Stimulated activated CD4-positive, alpha-beta T cell treated with anti-CD3 and anti-CD28 coated beads, Interleukin-1b, Interleukin-23, amount 100 ng/mL, for 1 hour (primary cell): ENCODE results near the gene ACP7.

ENCODE experiments used
- DNase-seq, 2 donors: peaks; one replicate each; pipeline ENCODE4 v3.0.0-alpha.2; 2020; ENCODE audit warnings: low read depth in 2 of 2

The ACP7 gene

DNA sequence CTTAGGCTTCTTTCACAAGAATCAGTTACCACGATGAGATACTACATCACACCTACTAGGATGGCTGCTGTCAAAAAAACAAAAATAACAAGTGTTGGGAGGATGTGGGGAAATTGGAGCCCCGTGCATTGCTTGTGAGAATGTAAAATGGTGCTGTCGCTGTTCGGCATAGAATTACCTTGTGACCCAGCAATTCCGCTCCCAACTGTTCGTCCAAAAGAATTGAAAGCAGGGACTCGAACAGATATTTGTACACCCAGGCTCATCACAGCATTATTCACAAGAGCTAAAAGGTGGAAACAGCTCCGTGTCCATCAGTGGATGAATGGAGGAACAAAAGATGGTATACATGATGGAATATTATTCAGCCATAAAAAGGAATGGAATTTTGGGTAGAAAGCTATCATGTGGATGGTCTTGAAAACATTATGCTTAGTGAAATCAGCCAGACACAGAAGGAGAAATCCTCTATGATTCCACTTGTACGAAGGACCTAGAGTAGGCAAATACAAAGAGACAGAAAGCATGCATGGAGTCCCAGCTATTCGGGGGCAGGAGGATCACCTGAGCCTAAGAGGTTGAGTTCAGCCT, 64.9 kb downstream of the ACP7 start:
- DNase-seq = no peak

DNA sequence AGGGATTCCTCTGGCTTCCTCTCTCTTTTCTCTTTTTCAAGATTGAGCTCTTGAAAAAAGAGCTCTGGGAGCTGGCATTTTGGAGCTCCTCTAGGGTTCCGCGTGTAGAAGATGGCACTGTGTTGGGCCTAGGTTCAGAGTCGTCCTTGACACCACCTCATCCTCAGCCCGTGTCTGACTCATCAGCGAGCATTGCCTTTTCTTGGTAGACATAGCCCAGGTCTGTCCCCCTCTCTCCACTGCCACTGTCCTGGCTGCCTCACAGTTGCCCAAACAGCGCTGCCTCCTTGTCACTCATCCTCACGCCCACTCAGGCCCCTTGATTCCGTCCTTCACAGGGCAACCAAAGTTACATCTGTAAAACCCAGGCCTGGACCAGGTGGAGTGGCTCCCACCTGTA, 66.1 kb downstream of the ACP7 start:
- DNase-seq = no peak

DNA sequence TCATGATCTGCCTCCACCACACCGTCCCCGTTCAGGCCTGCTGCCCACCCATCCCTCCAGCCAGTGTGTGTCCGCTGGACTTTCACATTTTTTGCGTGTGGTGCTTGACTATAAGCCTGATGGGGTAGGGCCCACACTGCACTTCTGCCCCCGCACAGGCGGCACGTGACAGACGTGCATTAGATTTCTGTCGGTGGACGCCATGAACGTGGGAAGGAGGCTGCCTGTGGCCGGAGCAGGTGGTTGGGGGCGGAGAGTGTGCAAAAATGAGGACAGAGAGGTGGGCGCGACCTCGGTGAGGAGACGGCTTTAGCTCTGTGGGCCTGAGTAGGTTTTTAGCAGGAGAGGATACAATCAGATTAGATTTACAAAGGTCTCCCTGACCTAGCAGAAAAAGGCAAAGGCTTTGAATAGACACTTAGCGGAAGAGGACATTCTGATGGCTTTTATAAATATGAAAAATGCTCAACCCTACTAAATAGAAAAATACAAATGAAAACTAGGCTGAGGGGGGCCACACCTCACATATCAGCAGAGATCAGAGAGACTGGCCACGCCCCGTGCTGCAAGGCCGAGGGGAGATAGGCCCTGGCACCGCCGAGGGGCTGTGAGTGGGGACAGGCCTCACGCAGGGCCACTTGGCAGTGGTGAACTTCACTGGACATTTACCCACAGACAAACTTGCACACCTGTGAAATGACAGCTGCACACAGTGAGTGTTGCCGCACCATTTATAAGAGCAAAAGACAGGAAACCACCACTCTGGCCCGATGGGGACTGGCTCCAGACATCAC, 66.8 kb downstream of the ACP7 start:
- DNase-seq = no peak

DNA sequence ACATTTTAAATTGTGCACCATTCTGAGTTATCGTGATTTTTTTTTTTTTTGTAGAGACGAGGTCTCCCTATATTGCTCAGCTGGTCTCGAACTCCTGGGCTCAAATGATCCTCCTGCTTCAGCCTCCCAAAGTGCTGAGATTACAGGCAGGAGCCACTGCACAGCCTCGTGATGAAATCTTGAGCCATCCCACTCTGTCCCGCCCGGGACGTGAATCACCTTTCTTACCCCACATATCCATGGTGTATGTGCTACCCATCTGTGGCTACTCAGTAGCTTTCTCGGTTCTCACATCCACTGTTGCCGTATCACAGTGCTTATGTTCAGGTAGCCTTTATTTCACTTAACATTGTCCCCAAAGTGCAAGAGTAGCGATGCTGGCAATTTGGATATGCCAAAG, 67.9 kb downstream of the ACP7 start:
- DNase-seq = no peak

DNA sequence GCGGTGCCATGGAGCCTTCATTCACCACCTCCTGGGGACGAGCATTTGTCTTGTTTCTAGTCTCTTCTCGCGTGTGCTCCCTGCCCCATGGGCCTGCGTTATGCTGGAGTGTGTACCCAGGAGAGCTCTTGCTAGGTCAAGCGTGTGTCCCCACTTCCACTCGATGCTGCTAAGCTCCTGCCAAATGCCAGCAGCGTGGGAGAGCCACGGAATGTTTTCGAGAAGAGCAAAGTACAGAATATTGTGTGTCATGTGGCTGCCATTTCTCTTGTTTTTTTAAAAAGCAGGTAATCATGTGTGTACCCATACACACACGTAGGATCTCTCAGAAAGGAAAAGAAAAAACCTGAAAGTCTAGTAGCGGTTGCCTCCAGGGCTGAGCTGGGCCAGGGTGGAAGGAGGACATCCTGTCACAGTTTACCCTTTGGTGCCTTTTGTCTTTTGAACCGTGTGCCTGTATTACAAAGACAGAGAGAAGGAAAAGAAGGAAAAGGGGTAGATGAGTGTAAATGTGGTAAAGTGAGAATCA, 70.0 kb downstream of the ACP7 start:
- no peak for DNase-seq

DNA sequence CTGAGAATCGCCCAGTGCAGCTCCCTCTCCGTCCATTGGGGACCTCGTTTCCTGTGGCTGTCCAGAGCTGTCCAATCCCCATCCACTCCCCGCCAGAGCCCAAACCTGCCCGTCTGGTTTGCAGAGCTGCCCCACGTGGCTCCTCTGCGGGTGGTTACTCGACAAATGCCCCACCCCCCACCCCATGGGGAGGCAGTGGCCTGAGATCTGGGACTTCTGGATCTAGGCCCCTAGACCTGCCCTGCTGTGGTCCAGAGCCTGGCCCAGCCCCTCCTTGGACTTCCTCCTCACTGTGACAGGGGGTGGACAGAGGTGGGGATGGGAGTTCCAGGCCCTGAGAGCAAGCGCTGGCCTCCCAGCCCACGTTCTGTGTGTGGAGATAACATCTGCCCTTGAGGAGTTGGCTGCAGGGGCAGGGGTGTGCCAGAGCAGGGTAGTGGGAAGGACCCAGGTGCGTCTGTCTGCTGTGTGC, 70.5 kb downstream of the ACP7 start:
- no peak for DNase-seq

DNA sequence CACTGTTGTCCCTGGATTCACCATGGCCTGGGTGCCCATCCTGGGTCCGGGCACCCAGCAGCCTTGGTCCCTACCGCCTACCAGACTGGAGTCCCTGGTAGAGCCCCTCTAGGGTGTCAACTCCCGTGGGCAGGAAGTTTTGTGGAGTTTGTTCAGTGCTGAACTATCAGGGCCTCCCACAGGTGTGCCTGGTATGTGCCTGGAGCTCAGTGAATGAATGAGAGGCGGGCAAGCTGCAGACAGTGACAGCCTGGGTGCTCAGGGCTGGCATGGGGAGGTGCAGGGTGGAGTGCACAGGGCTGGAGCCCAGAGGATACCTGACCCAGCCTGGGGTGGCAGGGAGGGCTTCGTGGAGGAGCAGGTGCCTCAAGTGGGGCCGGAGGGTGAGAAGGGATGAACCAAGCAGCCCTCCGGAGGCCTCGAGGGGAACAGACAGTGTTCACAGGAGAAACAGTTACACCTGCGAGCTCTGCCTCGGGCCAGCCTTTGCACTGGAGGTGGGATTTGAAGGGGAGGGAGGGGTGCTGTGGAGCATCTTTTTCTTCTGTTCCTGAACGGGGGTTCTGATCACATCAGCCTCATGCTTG, 71.0 kb downstream of the ACP7 start:
- no peak for DNase-seq

DNA sequence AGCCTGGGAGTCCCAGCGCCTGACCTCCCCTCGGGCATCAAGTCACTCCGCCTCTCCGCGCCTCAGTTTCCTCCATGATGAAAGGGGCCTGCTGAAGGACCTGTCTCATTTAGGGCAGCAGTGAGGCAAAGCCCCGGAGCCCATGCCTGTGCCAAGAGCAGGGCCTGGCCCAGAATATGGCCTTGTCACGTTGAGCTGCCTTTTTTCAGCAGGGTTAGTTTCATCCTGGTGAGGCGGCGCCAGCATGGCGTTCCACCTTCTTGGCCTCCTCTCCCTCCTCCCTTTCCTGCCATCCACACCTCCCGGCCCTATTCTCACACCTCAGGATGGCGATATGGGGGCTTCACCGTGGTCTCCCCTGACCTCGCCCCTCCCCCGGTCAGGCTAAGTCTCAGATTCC, 71.6 kb downstream of the ACP7 start:
- DNase-seq = no peak

DNA sequence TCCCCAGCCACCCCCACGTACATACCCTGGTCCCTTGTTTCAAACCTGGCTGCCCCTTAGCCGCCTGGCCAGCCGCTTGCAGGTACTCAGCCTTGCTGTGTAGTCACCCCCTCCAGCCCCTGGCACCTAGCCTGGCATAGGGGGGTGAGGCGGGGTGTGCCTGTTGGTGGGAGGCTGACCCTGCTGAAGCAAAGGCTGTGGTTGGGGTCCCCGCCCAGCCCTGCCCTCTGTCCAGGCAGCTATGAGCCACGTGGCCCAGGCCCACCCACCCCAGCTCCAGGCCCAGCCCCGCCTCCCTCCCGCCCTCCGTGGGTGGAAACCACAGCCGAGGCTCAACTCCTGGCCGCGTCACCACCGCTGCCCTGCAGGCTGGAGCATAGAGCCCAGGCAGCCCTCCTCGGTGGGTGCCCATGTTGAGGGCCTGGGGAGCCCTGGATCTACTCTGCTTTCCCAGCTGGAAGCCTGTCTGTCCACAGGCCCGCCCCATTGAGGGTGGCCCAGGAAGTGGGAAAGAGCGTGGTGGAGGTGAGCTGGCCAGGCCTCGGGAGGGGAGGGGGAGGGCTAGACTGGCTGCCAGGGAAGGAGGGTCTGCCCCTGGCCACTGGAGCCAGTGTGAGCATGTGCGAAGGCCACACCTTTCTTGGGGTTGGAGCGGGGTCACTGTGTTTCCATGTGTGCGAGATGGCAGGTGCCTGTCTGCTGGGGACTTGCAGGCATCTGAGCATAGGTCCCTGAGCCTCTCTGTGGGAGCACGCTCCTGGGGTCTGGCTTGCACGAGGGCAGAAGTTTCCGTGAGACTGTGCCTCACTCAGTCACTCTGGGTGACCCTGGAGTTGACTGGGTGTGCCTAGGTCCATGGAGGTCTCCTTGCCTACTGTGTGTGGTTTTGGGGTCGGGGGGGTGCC, 72.4 kb downstream of the ACP7 start:
- DNase-seq = no peak

DNA sequence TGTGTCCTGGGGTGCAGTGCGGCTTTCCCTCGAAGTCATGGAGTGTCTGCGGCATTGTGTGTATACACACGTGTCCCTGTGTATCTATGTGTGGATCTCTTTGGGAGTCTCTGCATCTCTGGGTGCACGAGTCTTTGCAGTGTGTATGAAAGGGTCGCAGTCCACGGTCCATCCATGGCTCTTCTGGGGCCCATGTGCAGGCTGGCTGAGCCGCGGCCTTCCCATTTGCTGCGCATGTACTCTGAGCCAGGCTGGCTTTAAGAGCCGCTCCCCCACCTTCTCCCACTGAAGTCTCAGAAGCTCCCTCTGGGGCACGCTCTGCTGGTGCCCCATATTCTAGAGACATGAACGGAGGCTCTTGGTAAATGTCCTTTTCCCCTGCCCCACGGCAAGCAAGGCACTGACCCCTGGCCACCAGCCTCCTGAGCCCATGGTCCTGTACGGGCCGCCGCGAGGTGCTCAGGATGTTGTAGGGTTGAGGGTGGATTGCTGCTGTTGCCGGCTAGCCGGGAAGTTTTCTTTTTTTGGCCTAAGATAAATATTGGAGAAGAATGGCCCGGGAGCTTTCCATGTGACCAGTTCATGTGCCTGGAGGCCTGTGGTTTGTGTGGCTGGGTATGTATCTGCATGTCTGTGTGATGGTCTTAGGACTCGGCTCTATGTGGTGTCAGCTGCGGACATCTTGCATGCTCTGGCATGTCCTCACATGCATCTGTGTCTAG, 73.3 kb downstream of the ACP7 start:
- no peak for DNase-seq

DNA sequence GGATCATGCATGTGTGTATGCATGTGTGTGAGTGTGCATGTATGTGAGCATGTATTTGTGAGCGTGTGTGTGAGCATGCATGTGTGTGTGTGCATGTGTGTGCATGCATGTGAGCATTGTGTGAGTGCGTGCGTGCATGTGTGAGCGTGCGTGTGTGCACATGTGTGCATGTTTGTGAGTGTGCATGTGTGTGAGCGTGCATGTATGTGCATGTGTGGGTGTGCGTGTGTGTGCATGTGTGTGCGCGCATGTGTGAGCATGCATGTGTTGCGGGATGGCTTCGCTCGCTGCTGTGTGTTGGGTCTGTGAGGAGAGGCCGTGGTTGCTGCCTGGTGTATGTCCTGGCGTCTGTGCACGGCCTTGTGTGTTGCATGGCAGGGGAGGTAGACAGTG, 73.8 kb downstream of the ACP7 start:
- DNase-seq = no peak

DNA sequence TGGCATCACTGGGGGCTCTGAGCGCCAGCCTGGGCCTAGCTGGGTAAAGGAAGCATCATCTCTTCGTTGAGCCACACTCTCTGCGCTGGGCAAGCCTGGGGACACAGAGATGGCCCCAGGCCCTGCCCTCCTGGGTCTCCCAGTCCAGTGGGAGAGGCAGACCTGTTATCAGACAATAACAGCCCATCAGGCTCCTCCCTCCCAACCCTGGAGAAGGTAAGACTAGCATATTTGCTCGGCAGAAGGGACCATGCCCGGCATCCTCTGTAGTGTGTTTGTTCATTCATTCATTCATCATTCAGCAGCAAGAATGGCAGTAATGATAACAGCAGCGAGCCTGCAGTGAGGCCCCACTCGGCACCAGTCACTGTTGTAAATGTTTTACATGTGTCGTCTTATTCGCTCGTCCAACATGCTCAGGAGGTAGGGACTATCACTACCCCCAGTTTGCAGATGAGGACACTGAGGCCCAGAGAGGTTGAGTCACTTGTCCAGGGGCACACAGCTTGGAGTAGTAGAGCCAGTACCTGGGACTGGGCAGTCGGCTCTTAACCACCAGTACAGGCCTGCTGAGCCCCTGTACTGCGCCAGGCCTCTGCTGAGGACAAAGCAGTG, 74.6 kb downstream of the ACP7 start:
- DNase-seq = no peak

DNA sequence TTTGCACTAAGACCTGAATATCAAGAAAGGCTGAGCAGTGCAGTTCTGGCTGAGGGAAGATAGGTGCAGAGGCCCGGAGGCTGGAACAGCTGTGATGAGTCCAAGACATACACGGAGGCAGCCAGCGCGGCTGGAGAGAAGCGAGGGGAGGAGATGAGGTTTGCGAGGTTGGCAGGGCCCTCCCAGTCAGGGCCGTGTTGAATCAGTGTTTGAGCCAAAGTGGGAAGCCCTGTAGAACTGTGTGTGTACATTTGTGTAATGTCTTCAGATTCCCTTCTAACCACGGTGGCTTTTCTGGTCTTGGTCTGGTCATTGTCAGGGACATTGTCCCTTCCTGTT, 76.3 kb downstream of the ACP7 start:
- DNase-seq = no peak
